C4-2B (cell line): ENCODE measurements around the gene KLF11.

Experiments used
- ZFX ChIP-seq: fragments of 450-650 bp; IDR thresholded peaks from 2 replicates; pipeline ENCODE4 v1.6.1; 2017
- TF ChIP-seq, protein P1 (sequence below): fragments of 450-650 bp; conservative IDR thresholded peaks from 2 replicates; pipeline ENCODE4 v1.5.1; 2017; ENCODE audit warnings: mild to moderate bottlenecking

DNA sequence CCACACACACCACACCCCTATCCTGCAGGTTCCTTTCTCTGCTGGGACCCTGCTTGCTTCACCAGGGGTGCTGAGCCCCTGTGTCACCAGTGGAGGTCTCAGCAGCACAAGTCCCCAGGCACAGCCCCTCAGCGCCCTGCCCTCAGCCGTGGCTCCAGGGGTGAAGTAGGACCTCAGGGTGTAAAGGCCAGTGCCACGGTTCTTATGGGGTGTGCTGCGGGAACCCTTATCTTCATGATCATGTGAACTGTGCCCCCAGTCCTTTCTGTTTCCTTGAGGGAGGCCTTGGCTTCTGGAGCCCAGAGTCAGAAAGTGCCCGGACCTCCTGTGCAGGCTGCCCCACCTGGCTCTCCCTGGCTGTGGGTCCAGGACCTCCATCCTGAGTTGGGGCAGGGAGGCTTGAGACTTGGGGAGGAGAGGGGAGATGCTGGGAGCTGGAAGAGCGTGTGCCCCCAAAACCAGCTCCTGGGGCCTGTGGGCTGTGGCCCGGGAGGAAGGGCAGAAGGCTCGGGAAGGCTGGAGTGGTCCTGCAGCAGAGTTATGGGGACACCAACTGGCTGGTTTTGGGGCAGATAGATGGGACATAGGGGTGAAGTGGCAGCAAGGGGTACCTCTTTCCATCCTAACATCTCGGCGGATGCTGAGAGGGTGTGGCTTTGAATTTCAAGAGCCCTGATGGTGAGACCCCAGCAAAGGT lies 20.2 kb upstream of the KLF11 start:
- TF ChIP-seq, protein P1, sequence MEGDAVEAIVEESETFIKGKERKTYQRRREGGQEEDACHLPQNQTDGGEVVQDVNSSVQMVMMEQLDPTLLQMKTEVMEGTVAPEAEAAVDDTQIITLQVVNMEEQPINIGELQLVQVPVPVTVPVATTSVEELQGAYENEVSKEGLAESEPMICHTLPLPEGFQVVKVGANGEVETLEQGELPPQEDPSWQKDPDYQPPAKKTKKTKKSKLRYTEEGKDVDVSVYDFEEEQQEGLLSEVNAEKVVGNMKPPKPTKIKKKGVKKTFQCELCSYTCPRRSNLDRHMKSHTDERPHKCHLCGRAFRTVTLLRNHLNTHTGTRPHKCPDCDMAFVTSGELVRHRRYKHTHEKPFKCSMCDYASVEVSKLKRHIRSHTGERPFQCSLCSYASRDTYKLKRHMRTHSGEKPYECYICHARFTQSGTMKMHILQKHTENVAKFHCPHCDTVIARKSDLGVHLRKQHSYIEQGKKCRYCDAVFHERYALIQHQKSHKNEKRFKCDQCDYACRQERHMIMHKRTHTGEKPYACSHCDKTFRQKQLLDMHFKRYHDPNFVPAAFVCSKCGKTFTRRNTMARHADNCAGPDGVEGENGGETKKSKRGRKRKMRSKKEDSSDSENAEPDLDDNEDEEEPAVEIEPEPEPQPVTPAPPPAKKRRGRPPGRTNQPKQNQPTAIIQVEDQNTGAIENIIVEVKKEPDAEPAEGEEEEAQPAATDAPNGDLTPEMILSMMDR = no peak
- no peak for TF ChIP-seq ZFX
